Spinal cord (tissue), 10 donors: ENCODE data around the gene NCMAP. TPM values are rescaled to one million over a fixed set of nuclear protein-coding genes. Genes with fewer than 3 reads are reported as not detected.

ENCODE experiments used
- DNase-seq, 6 donors: peaks; one replicate each; pipeline versions ENCODE4 v3.0.0 to v3.0.0-alpha.2; 2013 to 2015; ENCODE audit warnings: low spot score in 6 of 6, low read depth in 4 of 6
- H3K27ac ChIP-seq: one replicate; pipeline ENCODE4 v1.5.1; 2013; ENCODE audit warnings: low read depth, low read length, control low read depth
- H3K27me3 ChIP-seq: one replicate; pipeline ENCODE4 v1.6.1; 2013; ENCODE audit warnings: low read length; ENCODE audit not compliant: control insufficient read depth, insufficient read depth
- H3K36me3 ChIP-seq: one replicate; pipeline ENCODE4 v1.6.1; 2013; ENCODE audit warnings: low read length; ENCODE audit not compliant: control insufficient read depth, insufficient read depth
- H3K4me1 ChIP-seq: one replicate; pipeline ENCODE4 v1.6.1; 2013; ENCODE audit warnings: low read length; ENCODE audit not compliant: control insufficient read depth, insufficient read depth
- H3K4me3 ChIP-seq: one replicate; pipeline ENCODE4 v1.5.1; 2013; ENCODE audit warnings: low read depth, low read length, control low read depth
- H3K9me3 ChIP-seq: one replicate; pipeline ENCODE4 v1.6.1; 2013; ENCODE audit warnings: low read length; ENCODE audit not compliant: control insufficient read depth, insufficient read depth
- WGBS: methylation state at CpG from one replicate; pipeline ENCODE4 v1.1.5; 2013; ENCODE audit warnings: missing lambda C conversion rate; ENCODE audit not compliant: insufficient coverage; 5-methylcytosine and 5-hydroxymethylcytosine counted together
- polyA plus RNA-seq, 2 donors: library from polyadenylated mRNA; unstranded; fragments of 120-200 nt; gene quantifications; one replicate each; pipeline ENCODE4 v1.2.1, GENCODE V29; 2013; ENCODE audit not compliant: insufficient read length in 2 of 2
- total RNA-seq, 2 donors: library from RNA; depleted of rRNA in 1 of 2; stranded (reverse); fragments of 120-200 nt in 1 of 2; fragments of >200 nt in 1 of 2; gene quantifications; one replicate each; pipeline versions ENCODE4 v1.2.3 to v1.2.4, GENCODE V29; 2013 to 2014
- donor health status: healthy.

NCMAP gene
- total and polyA plus RNA-seq, 4 donors, result 0.08 to 10.7 (median 1.1) TPM

DNA sequence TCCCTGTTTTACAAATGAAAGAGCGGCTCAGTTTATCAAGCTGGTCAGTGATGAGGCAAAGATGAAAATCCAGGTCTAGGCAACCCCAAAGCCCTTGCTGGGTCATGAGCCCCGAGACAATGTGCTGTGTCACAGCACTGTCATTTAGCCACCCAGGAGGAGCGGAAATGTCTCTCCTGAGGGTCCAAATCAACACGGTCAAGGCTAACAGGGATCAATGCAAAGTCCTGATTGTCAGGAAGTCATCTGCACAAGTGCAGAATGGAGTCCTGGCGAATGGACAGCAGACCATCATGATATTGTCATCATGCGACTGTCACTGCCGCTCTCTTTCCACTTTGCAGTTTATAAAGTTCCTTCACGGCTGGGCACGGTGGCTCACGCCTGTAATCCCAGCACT lies 30.2 kb downstream of the NCMAP start:
- H3K27ac ChIP-seq, result no peak overlapping the region
- 91% methylated on average over 10 of the region's 10 CpGs for WGBS
- DNase-seq, result no peak

DNA sequence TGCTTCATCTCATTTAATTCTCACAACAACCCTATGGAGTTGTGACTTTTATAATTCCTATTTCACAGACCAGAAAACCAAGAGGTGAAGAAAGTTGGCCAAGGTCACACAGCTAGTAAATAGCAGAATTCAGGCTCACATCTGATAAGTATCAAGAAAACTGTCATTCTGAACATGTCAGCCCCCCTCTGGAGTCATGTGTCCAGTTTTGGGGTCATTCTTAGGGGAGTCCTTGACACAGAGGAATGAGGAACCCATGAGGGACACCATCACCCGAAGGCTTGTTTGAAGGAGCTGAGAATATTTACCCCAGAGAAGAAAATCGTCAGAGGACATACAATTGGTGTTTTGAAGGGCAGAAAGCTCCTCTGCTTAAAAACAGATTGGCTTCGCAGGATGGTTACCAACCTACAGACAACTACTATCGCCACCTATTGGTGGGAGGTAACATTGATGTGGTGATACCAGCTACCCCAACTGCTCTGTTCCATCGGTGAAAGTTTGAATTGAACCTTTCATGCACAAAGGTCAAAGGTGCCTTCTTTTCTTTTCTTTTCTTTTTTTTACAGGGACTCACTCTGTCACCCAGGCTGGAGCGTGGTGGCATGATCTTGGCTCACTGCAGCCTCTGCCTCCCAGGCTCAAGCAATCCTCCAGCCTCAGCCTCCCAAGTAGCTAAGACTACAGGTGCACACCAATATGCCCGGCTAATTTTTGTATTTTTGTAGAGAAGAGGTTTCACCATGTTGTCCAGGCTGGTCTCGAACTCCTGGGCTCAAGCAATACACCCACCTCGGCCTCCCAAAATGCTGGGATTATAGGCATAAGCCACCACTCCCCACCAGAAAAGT lies 31.3 kb downstream of the NCMAP start:
- no peaks in the 10 kb centered on the region for H3K4me1 ChIP-seq

More for the DNA sequence above, 30.2 kb downstream of the NCMAP start:
- Histone ChIP-seq H3K27me3 (peaks cover 5% of the 10 kb centered on the region), H3K36me3 (no peaks in the 10 kb centered on the region), H3K4me3 (no peak overlapping the region), H3K9me3 (no peaks in the 10 kb centered on the region), H3K4me1 (no peaks in the 10 kb centered on the region)

DNA sequence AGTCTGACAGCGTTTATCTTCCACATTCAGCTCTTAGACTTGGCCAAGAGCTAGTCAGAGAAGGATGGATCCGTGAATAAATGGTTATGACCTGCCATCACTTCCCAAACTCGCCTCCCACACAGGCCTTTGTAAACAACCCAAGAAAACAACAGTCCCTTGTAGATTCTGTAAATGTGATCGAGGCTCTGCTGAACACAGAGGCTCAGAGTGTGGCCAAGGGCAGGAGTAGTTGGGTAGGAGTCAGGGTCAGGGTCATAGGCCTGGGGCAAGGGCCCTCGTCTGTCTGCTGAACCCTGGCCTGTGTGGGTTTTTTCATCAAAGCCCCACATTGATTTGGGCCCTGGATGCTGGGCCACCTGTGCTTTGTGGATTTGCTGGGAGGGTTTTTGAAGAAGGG lies 32.7 kb downstream of the NCMAP start:
- Histone ChIP-seq H3K36me3 (no peaks in the 10 kb centered on the region), H3K27me3 (peaks cover 5% of the 10 kb centered on the region), H3K27ac (no peak overlapping the region), H3K4me1 (no peaks in the 10 kb centered on the region), H3K9me3 (no peaks in the 10 kb centered on the region), H3K4me3 (no peak overlapping the region)
- WGBS, result 47% methylated on average over 2 of the region's 5 CpGs
- no peak for DNase-seq

More for the DNA sequence above, 31.3 kb downstream of the NCMAP start:
- WGBS, result 60% methylated on average over 1 of the region's 9 CpGs
- H3K36me3 ChIP-seq, result no peaks in the 10 kb centered on the region
- H3K9me3 ChIP-seq, result no peaks in the 10 kb centered on the region
- DNase-seq, result peak in 2 of 6 donors; percentile 43 to 49
- H3K27ac ChIP-seq, result no peak overlapping the region
- peaks cover 5% of the 10 kb centered on the region for H3K27me3 ChIP-seq
- no peak overlapping the region for H3K4me3 ChIP-seq

DNA sequence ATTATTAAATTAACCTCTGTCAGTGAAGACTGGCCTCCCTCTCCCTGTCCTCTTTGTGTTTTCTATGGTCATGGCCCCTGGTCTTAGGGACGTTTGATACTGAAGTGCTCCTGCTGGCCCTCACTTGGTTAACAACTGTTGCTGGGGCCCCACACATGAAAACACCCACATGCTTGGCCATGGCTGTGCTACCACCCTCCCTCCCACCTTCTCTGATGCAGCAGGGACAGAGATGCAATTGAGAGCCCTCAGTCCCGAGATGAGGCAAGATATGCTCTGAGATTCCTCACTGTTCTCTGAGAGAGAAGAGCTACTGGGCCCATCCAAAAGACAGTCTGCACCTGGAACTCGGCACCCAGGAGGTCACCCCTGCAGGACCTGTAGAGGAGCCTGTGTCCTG lies 33.3 kb downstream of the NCMAP start:
- 73% methylated on average over 3 of the region's 3 CpGs for WGBS
- no peak for DNase-seq
- Histone ChIP-seq H3K36me3 (no peaks in the 10 kb centered on the region), H3K27me3 (peaks cover 5% of the 10 kb centered on the region), H3K4me1 (no peaks in the 10 kb centered on the region), H3K9me3 (no peaks in the 10 kb centered on the region), H3K4me3 (no peak overlapping the region), H3K27ac (no peak overlapping the region)

DNA sequence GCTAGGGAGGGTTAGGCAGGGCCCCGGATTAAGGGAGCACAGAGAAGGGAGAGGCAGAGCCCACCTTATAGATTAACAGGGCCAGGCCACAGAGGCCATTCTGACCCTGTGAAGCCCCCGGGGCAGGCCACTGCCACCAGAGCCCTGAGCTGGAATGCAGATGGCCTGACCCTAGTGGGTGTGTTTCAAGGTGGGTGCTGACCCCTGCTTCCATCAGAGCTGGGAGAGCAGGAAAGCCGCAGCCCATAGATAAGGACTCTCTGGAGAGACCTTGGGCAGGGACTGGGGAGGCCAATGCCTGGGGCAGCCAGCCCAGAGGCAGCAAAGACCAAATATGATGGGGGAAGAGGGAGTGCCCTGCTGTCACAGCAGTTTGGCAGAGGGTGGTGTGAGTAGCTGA lies 35.9 kb downstream of the NCMAP start:
- no peak overlapping the region for H3K27ac ChIP-seq
- H3K9me3 ChIP-seq, result no peaks in the 10 kb centered on the region
- 83% methylated on average over 3 of the region's 3 CpGs for WGBS
- no peaks in the 10 kb centered on the region for H3K4me1 ChIP-seq
- no peaks in the 10 kb centered on the region for H3K27me3 ChIP-seq
- H3K4me3 ChIP-seq, result no peak overlapping the region
- no peak for DNase-seq
- H3K36me3 ChIP-seq, result no peaks in the 10 kb centered on the region

DNA sequence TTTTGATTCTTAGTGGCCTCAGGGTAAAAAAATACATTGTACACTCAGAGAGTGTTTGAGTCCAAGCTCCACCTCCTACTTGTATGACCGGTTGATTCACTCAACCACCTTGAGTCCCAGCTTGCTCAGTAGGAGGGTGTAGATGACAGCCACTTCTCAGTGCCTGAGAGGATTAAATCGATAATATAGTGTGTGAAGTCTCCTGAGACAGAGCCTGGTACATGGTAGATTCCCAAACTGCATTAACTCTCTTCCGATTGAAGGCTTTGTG lies 38.4 kb downstream of the NCMAP start:
- 100% methylated on average over 1 of the region's 3 CpGs for WGBS
- Histone ChIP-seq H3K4me3 (no peak overlapping the region), H3K27ac (no peak overlapping the region), H3K4me1 (no peaks in the 10 kb centered on the region), H3K9me3 (no peaks in the 10 kb centered on the region), H3K27me3 (no peaks in the 10 kb centered on the region), H3K36me3 (no peaks in the 10 kb centered on the region)
- no peak for DNase-seq

DNA sequence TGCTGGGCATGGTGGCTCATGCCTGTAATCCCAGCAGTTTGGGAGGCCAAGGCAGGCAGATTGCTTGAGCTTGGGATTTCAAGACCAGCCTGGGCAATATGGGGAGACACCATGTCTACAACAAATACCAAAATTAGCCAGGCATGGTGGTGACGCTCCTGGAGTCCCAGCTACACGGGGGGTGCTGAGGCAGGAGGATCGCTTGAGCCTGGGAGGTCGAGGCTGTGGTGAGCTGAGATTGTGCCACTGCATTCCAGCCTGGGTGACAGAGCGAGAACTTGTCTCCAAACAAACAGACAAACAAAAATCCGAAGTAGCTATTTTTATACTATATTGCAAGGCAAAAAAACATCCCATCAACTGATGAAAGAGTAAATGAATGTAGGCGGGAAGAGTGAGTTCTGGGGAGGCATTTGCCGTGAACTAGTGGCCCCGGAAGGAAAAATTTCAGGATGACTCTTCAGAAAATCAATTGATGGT lies 40.6 kb downstream of the NCMAP start:
- WGBS, result 100% methylated on average over 1 of the region's 9 CpGs
- no peaks in the 10 kb centered on the region for H3K27me3 ChIP-seq
- no peak for DNase-seq
- no peak overlapping the region for H3K4me3 ChIP-seq
- no peak overlapping the region for H3K27ac ChIP-seq
- H3K36me3 ChIP-seq, result no peaks in the 10 kb centered on the region
- H3K9me3 ChIP-seq, result no peaks in the 10 kb centered on the region
- no peaks in the 10 kb centered on the region for H3K4me1 ChIP-seq

DNA sequence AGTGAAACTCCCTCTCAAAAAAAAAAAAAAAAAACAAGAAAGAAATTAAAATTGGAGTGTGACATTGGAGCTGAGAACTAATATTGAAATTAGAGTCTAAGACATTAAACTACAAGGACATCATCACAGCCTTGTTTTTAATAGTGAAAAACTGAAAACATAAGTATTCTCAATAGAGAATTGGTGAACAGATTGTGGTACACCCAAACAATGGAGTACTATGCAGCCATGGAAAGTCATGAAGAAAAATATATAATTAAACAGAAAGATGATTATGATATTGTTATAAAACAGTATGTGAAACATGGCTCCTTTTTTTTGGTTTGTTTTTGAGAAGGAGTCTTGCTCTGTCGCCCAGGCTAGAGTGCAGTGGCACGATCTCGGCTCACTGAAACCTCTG lies 43.4 kb downstream of the NCMAP start:
- DNase-seq, result no peak
- no peaks in the 10 kb centered on the region for H3K4me1 ChIP-seq
- H3K9me3 ChIP-seq, result no peaks in the 10 kb centered on the region
- no CpG with 5 or more reads among the region's 3 CpGs for WGBS
- H3K27ac ChIP-seq, result no peak overlapping the region
- H3K36me3 ChIP-seq, result no peaks in the 10 kb centered on the region
- H3K4me3 ChIP-seq, result no peak overlapping the region
- H3K27me3 ChIP-seq, result no peaks in the 10 kb centered on the region

DNA sequence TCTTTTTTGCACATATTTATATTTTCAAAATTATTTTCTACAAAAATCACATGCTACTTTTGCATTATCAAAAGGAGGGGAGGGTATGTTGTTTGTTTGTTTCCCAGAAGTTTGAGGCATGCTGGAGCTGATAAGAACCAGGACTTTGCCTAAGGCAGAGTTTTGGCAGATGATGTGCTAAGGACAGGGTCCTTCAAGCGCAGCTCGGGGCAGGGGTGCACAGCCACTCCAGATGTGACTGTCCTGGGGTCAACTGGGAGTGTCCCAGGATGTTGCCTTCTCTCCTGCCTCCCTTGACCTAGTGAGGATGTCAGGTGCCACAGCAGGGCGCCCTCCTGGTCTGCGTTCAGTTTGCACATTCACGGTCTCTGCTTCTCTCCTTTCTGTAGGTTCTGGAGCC lies 44.7 kb downstream of the NCMAP start:
- WGBS, result 89% methylated on average over 5 of the region's 5 CpGs
- Histone ChIP-seq H3K4me3 (no peak overlapping the region), H3K4me1 (no peaks in the 10 kb centered on the region), H3K27me3 (no peaks in the 10 kb centered on the region), H3K36me3 (no peaks in the 10 kb centered on the region), H3K27ac (no peak overlapping the region), H3K9me3 (no peaks in the 10 kb centered on the region)
- no peak for DNase-seq

DNA sequence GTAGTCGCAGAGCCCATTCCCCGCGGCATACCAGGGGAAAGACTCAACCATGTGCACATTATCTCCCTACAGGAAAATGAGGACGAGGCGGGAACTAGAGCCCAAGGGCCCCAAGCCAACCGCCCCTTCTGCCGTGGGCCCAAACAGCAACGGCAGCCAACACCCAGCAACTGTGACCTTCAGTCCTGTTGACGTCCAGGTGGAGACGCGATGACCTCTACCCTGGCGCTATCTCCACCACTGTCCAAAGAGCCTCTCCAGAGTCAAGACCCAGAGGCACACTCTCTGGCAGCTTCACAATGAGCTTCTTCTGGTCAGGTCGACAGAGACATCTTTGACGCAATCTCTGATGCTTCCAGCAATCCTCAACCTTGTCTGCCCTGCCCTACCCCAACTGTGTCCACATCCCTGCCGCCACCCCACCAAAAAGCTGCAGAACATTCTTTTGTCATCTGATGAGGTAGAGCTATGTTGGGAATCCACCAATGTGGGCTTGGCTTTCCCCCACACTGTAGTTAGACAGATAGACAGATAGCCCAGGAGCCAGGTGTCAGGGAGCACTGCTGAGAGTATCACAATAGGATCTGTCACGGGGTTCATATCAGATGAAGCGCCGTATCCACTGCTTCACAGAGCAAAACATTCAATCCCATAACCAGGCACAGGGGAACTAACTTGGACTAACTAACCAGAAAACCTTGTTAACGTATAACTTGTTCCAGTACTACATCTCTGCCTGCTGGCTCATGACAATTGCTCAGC lies 49.8 kb downstream of the NCMAP start:
- WGBS, result 94% methylated on average over 17 of the region's 19 CpGs
- H3K27ac ChIP-seq, result no peak overlapping the region
- H3K36me3 ChIP-seq, result no peaks in the 10 kb centered on the region
- DNase-seq, result no peak
- H3K27me3 ChIP-seq, result no peaks in the 10 kb centered on the region
- H3K4me1 ChIP-seq, result no peaks in the 10 kb centered on the region
- no peaks in the 10 kb centered on the region for H3K9me3 ChIP-seq
- H3K4me3 ChIP-seq, result no peak overlapping the region
